Measurements from ENCODE around the gene PNPLA8.

The PNPLA8 gene

GRCh38 chr7:108454317-108454673 lies 71.6 kb downstream of the PNPLA8 start:
- peaks cover 4 to 16% of the 10 kb centered on the region in 2 experiments for H3K4me1 ChIP-seq (ENCODE audit: control insufficient read depth in 1 of 2, insufficient read depth in 1 of 2, low read depth in 1 of 2, low read length in 1 of 2)
- no peaks in the 10 kb centered on the region for H3K9me3 ChIP-seq
- no peaks in the 10 kb centered on the region for H3K36me3 ChIP-seq
- no peak overlapping the region for H3K27ac ChIP-seq
- TF ChIP-seq CTCF (IDR thresholded peaks at IDR 0.05), result no peak
- no peak overlapping the region for H3K4me3 ChIP-seq (ENCODE audit: low read depth in 1 of 2, low read length in 1 of 2)
- peaks cover 99% of the 10 kb centered on the region for H3K27me3 ChIP-seq

- peaks cover 4 to 16% of the 10 kb centered on the region in 2 experiments for H3K4me1 ChIP-seq (ENCODE audit: control insufficient read depth in 1 of 2, insufficient read depth in 1 of 2, low read depth in 1 of 2, low read length in 1 of 2)
- no peak overlapping the region for H3K4me3 ChIP-seq (ENCODE audit: low read depth in 1 of 2, low read length in 1 of 2)
- H3K36me3 ChIP-seq, result no peaks in the 10 kb centered on the region
- peaks cover 98% of the 10 kb centered on the region for H3K27me3 ChIP-seq
- no peak for TF ChIP-seq CTCF (IDR thresholded peaks at IDR 0.05)
- H3K27ac ChIP-seq, result no peak overlapping the region
- H3K9me3 ChIP-seq, result no peaks in the 10 kb centered on the region
These were observed 72.6 kb downstream of the PNPLA8 start for GRCh38 chr7:108453320-108453719.

- H3K27ac ChIP-seq, result no peak overlapping the region
- peaks cover 98% of the 10 kb centered on the region for H3K27me3 ChIP-seq
- TF ChIP-seq CTCF (IDR thresholded peaks at IDR 0.05), result no peak
- H3K4me3 ChIP-seq (ENCODE audit: low read depth in 1 of 2, low read length in 1 of 2), result no peak overlapping the region
- no peaks in the 10 kb centered on the region for H3K9me3 ChIP-seq
- H3K4me1 ChIP-seq (ENCODE audit: control insufficient read depth in 1 of 2, insufficient read depth in 1 of 2, low read depth in 1 of 2, low read length in 1 of 2), result peaks cover 4 to 16% of the 10 kb centered on the region in 2 experiments
- no peaks in the 10 kb centered on the region for H3K36me3 ChIP-seq
These were observed 73.2 kb downstream of the PNPLA8 start for GRCh38 chr7:108452707-108453106.

GRCh38 chr7:108451296-108451848 lies 74.6 kb downstream of the PNPLA8 start:
- H3K4me3 ChIP-seq (ENCODE audit: low read depth in 1 of 2, low read length in 1 of 2), result no peak overlapping the region
- no peak for TF ChIP-seq CTCF (IDR thresholded peaks at IDR 0.05)
- H3K4me1 ChIP-seq (ENCODE audit: control insufficient read depth in 1 of 2, insufficient read depth in 1 of 2, low read depth in 1 of 2, low read length in 1 of 2), result peaks cover 4 to 13% of the 10 kb centered on the region in 2 experiments
- H3K27ac ChIP-seq, result no peak overlapping the region
- no peaks in the 10 kb centered on the region for H3K36me3 ChIP-seq
- no peaks in the 10 kb centered on the region for H3K9me3 ChIP-seq
- H3K27me3 ChIP-seq, result peaks cover 90% of the 10 kb centered on the region

- no peak overlapping the region for H3K27ac ChIP-seq
- H3K36me3 ChIP-seq, result no peaks in the 10 kb centered on the region
- TF ChIP-seq CTCF (IDR thresholded peaks at IDR 0.05), result no peak
- peaks cover 87% of the 10 kb centered on the region for H3K27me3 ChIP-seq
- H3K9me3 ChIP-seq, result no peaks in the 10 kb centered on the region
- no peak overlapping the region for H3K4me3 ChIP-seq (ENCODE audit: low read depth in 1 of 2, low read length in 1 of 2)
- H3K4me1 ChIP-seq (ENCODE audit: control insufficient read depth in 1 of 2, insufficient read depth in 1 of 2, low read depth in 1 of 2, low read length in 1 of 2), result peaks cover 0 to 2% of the 10 kb centered on the region in 2 experiments
These were observed 75.8 kb downstream of the PNPLA8 start for GRCh38 chr7:108450160-108450559.

- no peak overlapping the region for H3K4me3 ChIP-seq (ENCODE audit: low read depth in 1 of 2, low read length in 1 of 2)
- TF ChIP-seq CTCF (IDR thresholded peaks at IDR 0.05), result no peak
- H3K36me3 ChIP-seq, result no peaks in the 10 kb centered on the region
- H3K4me1 ChIP-seq (ENCODE audit: control insufficient read depth in 1 of 2, insufficient read depth in 1 of 2, low read depth in 1 of 2, low read length in 1 of 2), result no peaks in the 10 kb centered on the region
- H3K27me3 ChIP-seq, result peaks cover 85% of the 10 kb centered on the region
- no peaks in the 10 kb centered on the region for H3K9me3 ChIP-seq
- H3K27ac ChIP-seq, result no peak overlapping the region
These were observed 76.4 kb downstream of the PNPLA8 start for GRCh38 chr7:108449521-108449920.
